ENCODE results near the gene ZBTB7C. TPM values are rescaled to one million over a fixed set of nuclear protein-coding genes. Genes with fewer than 3 reads are reported as not detected.

The ZBTB7C gene
- polyA plus RNA-seq, 1 experiment: not detected

DNA sequence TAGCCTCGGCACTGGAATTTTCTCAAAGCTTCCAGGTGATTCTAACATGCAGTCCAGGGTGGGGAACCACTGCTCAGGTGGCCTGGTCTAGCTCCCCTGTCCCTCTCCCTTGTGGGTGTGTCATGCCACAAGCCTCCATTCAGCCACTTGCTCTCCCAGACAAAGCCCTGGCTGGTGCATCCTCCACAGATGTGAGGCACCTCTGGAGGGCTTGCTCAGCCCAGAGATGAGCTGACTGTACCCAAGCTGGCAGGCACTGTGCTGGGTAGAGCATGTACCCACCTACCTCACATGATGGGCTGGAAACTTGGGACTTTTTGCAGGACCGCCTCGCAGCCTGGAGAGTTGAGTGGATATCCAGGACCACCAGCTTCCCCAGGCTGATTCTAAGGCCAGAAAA, 88.1 kb downstream of the ZBTB7C start:
- H3K36me3 ChIP-seq (ENCODE audit: control insufficient read depth, insufficient read depth, low read length): no peaks in the 10 kb centered on the region
- DNase-seq (ENCODE audit: low read depth): no peak
- POLR2A ChIA-PET: no interaction called here
- TF ChIP-seq, protein P1, sequence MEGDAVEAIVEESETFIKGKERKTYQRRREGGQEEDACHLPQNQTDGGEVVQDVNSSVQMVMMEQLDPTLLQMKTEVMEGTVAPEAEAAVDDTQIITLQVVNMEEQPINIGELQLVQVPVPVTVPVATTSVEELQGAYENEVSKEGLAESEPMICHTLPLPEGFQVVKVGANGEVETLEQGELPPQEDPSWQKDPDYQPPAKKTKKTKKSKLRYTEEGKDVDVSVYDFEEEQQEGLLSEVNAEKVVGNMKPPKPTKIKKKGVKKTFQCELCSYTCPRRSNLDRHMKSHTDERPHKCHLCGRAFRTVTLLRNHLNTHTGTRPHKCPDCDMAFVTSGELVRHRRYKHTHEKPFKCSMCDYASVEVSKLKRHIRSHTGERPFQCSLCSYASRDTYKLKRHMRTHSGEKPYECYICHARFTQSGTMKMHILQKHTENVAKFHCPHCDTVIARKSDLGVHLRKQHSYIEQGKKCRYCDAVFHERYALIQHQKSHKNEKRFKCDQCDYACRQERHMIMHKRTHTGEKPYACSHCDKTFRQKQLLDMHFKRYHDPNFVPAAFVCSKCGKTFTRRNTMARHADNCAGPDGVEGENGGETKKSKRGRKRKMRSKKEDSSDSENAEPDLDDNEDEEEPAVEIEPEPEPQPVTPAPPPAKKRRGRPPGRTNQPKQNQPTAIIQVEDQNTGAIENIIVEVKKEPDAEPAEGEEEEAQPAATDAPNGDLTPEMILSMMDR (IDR thresholded peaks at IDR 0.05; ENCODE audit: insufficient read depth, low read depth, low read length): no peak
- no peaks in the 10 kb centered on the region for H3K27me3 ChIP-seq (ENCODE audit: control insufficient read depth, insufficient read depth, low read length)
- no peak overlapping the region for H3K4me3 ChIP-seq (ENCODE audit: low read depth, low read length)
- CTCF ChIA-PET: no interaction called here

DNA sequence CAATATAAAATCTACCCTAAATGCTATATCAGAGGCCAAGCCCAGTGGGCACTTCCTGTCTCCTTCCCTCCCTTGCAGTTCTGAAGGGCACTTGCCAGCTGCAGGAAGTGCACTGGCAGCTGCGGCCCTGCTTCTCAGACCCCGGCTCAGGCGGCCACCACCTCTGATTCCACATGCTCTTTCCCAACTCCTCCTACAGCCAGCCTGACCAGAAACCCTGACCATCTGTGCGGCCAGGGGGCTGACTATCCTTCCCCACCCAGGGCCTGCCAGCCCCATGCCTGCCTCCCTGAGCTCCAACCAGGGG, 88.6 kb downstream of the ZBTB7C start:
- CTCF ChIA-PET: no interaction called here
- 0 out of 2 replicates have a peak, but pooled peaks cover 2% of the 10 kb centered on the region for H3K27me3 ChIP-seq (ENCODE audit: control insufficient read depth, insufficient read depth, low read length)
- no peaks in the 10 kb centered on the region for H3K36me3 ChIP-seq (ENCODE audit: control insufficient read depth, insufficient read depth, low read length)
- no peak for DNase-seq (ENCODE audit: low read depth)
- no peak overlapping the region for H3K4me3 ChIP-seq (ENCODE audit: low read depth, low read length)
- POLR2A ChIA-PET: no interaction called here
- TF ChIP-seq, protein P1 (IDR thresholded peaks at IDR 0.05; ENCODE audit: insufficient read depth, low read depth, low read length): no peak

DNA sequence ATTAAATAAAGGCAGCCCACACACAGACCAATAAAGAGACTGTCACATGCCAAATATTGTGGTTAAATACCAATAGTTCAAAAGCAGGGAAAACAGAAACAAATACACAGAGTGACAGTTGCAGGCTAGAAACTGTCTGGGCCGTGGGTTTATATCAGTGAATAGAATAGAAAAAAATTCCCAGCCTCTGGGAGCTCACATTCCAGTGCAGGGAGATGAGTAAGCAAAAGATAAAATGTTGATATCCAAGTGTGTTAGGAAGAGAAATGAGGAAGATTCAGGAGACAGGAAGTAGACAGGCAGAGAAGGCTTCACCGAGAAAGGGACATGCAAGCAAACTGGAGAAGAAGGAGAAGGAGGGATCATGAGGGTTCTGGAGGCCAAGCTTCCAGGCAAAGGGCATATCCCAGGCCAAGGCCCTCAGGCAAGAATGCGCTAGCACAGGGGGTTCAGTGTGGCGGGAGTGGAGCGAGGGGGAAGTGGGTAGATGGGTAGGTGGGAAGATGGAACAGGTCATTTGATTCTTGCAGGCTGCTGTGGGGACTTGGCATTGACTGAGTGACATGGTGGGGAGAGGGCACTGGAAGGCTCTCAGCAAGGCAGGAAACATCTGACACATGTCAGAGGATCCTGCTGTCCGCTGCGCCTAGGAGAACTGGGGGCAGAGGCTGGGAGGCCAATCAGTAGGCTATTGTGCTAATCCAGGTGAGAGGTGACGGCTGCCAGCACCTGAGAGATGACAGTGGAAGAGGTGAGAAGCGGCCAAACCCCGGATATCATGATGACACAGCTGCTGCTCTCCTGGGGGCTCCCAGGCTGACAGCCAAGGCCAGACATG, 89.2 kb downstream of the ZBTB7C start:
- no peaks in the 10 kb centered on the region for H3K36me3 ChIP-seq (ENCODE audit: control insufficient read depth, insufficient read depth, low read length)
- H3K27me3 ChIP-seq (ENCODE audit: control insufficient read depth, insufficient read depth, low read length): peaks cover 2% of the 10 kb centered on the region; the same call in 1 of the 2 replicates
- ChIA-PET POLR2A (no interaction called here), CTCF (interaction anchor here (0.7 kb wide), 1 partner anchor 10 kb away, joined by 3 read pairs; no protein-coding TSS in a partner anchor)
- DNase-seq (ENCODE audit: low read depth): no peak
- TF ChIP-seq, protein P1 (IDR thresholded peaks at IDR 0.05; ENCODE audit: insufficient read depth, low read depth, low read length): no peak
- H3K4me3 ChIP-seq (ENCODE audit: low read depth, low read length): no peak overlapping the region

DNA sequence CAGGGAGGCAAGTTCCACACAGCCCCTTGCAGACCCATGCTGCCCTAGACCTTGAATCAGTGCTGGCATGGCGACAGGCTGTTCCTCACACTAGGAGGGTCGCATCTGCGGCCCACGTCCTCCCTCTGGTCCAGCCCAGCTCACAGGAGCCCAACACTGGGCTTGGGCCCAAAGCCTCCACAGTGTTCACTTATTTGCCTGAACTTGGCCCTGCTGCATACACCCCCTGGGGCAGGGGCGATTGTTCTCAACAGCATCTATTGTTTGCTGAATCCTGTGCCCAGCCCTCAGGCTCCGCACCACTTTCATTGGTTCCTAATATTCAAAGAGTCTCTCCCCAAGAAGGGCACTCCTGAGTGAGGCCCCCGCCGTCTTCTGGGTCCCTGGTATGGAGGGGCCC, 90.7 kb downstream of the ZBTB7C start:
- CTCF ChIA-PET: no interaction called here
- no peaks in the 10 kb centered on the region for H3K36me3 ChIP-seq (ENCODE audit: control insufficient read depth, insufficient read depth, low read length)
- TF ChIP-seq, protein P1 (IDR thresholded peaks at IDR 0.05; ENCODE audit: insufficient read depth, low read depth, low read length): no peak
- peaks cover 9% of the 10 kb centered on the region for H3K27me3 ChIP-seq (ENCODE audit: control insufficient read depth, insufficient read depth, low read length)
- H3K4me3 ChIP-seq (ENCODE audit: low read depth, low read length): no peak overlapping the region
- POLR2A ChIA-PET: no interaction called here
- DNase-seq (ENCODE audit: low read depth): no peak

DNA sequence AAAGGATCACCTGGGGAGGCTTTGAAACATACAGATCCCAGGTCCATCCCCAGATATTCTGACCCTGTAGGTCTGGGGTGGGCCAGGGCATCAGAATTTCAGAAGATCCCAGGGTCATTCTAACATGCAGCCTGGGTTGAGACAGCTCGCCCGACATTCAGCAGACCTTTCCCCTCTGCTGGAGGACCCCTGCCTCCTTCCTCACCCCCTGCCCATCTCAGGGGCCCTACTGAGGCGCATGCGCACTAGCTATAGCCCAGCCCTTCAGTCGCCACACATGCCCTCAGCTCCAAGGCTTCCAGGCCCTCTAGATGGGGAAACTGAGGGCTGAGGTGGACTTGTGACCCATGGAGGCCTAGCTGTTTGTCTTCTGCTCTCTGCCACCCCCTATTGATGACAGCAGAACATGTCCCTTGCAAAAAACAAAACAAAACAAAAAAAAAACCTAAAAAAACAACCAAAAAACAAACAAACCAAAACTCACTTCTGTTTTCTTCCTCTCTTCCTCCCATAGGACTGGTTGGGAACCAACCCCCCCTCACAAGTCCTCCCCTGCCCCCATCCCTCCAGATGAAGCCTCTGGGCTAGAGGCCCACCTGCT, 91.3 kb downstream of the ZBTB7C start:
- CTCF ChIA-PET: interaction anchor here (1.0 kb wide), 1 partner anchor 286 kb away, joined by 3 read pairs; no protein-coding TSS in a partner anchor
- no peak for DNase-seq (ENCODE audit: low read depth)
- POLR2A ChIA-PET: no interaction called here
- H3K27me3 ChIP-seq (ENCODE audit: control insufficient read depth, insufficient read depth, low read length): peaks cover 11% of the 10 kb centered on the region
- TF ChIP-seq, protein P1 (IDR thresholded peaks at IDR 0.05; ENCODE audit: insufficient read depth, low read depth, low read length): no peak
- H3K4me3 ChIP-seq (ENCODE audit: low read depth, low read length): no peak overlapping the region
- no peaks in the 10 kb centered on the region for H3K36me3 ChIP-seq (ENCODE audit: control insufficient read depth, insufficient read depth, low read length)
